Stimulated activated CD4-positive, alpha-beta T cell treated with anti-CD3 and anti-CD28 coated beads, TNF-alpha, amount 100 ng/mL, for 1 hour (primary cell): ENCODE results near the gene CBLN2.

Source experiments
- DNase-seq, 3 donors: peaks; one replicate each; pipeline ENCODE4 v3.0.0-alpha.2; 2020; ENCODE audit warnings: low read depth in 3 of 3, low spot score in 1 of 3

CBLN2 gene

DNA sequence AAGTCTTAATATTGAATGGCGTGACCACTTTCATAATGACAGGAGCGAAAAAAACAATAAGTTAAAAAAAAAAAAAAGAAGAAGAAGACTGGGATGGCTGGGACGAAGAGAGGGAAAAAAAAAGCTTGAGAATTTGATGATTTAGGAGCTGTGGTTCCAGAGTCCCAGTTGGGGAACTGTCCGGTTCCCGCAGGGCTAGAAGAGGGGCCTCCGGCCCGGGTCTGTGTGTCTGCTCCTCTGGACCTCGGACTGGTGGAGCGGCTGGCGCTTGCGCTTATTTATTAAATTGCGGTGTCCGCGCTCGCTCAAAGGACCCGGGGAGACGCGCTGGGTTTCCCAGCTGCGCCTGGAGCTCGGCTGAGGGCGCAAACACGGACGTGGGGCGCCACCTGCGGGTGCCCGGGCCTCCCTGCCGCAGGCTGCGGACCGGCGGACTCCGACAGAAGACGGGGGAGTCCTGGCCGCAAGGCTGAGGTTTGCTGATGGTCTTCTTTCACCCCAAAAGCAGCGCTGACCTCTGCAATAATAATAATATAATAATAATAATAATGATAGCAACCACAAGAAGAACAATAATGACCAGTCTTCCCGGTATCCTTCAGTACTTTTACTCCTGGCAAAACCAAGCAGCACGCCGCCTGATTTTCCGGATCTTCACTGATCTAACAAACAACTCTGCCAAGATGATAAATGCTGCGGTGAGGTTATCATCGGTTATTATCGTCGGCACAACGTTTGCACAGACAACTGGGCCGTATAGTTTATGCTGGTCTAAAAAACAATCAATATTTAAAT lies at the start of gene CBLN2:
Gene CBLN2, minus strand, starts transcription at position 251 of the 795 bp plus-strand sequence. CDS start 2,182 bp downstream, outside the sequence.
- no peak for DNase-seq

DNA sequence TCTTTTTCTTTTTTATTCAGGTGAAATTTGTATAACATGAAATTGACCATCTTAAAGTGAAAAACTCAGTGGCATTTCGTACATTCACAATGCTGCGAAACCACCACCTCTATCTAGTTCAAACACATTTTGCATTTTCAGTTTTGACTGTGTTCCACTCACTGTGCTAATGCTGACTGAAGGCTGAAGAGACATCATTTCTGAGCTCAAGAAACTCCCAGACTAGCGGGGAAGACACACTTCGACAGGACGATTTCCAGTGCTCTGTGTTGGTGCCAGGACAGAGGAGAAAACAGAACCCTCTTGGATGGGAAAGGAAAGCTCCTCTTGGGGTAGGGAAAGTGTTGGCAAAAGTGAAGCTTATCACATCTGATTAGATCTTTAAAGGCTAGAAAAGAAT lies 44.2 kb upstream of the CBLN2 start:
- no peak for DNase-seq

DNA sequence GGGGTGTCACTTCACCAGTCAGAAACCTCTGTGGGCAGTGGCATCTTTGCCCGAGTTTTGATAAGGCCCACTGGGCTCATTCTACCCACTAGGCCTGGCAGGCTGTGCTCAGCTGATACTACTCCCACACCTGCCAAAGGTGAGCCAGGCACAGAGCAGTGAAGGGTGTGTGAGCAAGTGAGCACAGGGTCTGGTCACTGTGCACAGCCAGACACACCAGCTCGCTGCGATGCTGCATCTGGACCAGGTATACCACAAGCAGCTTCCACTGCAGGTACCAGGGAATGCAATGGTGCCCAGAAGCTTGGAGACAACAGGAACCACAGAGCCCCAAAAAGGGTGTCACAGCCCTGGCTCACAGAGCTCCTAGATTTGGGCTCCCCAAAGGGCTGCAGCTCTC lies 40.6 kb upstream of the CBLN2 start:
- DNase-seq: no peak

DNA sequence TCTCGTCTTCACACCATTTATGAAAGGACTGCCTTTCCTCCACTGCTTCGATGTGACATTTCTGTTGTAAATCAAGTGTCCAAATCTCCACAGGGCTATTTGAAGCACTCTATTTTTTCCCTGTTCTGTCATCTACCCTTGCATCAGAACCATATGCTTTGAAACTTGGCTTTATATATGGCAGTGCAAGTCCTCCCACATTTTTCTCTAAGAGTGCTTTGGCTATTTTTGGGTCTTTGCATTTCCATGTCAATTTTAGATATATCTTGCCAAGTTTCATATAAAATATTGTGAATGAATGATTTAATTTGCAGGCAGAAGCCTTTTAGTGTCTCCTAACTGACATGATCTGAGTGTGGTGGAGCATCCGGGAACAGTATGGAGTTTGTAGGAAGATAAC lies 37.8 kb upstream of the CBLN2 start:
- DNase-seq: no peak

DNA sequence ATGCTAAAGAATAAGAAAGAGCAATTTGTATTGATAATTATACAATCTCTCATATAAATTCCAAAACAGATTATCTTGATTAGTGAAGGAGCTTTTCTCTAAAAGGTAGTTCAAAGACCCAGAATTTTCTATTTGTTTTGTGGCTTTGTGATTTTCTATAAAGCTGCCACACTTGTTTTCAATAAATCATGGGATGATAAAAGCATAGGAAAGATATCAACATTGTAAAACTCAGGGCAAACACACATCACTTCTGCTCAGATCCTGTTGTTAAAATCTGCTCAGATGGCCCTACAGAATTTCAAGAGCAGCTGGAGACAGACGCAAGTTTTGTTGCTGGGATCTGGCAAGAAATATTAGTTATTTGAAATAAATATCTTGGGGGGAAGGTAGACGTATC lies 28.8 kb upstream of the CBLN2 start:
- DNase-seq: no peak

DNA sequence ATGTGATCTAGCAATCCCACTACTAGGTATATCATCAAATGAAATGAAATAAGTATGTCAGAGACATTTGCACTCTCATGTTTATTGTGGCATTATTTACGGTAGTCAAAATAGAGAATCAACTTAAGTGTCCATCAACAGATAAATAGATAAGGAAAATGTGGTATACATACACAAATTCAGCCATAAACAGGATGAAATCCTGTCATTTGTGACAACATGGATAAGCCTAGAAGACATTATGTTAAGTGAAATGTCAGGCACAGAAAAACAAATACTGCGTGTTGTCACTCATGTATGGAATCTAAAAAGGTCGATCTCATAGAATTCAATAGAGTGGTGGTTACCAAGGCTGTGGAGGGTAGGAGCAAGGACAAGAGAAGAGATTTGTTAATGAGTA lies 22.1 kb upstream of the CBLN2 start:
- no peak for DNase-seq

DNA sequence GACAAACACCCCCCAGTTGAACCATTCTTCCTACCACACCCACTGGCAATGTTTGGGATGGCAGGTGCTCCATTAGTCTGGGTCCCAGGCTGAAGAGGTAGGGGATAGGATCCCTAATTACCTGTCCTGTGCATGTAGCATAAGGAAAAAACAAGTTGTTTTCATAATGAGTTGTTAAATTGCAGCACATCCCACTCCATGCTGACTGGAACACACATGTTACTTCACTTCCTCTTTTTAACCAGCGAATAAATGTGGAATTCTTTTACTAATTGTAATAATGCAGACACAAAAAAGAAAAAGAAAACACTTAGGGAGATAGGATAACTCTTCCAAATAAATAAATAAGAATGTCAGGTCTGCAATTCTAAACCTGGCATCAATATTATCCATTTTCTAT lies 11.8 kb upstream of the CBLN2 start:
- DNase-seq: no peak

DNA sequence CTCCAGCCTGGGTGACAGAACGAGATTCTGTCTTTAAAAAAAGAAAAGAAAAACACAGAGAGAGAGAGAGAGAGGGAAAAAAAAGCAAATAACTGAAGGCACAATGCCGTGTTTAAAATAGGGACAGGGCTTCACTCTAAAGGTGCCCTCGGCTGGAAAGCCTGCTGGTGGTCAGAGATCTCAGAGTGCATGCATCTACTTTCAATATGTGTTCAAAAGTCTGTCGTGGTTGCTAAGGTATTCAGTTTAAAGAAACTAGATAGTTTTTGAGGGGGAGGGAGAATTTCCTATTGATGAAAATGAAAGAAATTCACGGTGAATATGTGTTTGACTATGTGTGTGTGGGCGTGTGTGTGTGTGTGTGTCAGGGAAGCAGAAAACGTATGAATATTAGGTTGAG lies 11.0 kb upstream of the CBLN2 start:
- no peak for DNase-seq

DNA sequence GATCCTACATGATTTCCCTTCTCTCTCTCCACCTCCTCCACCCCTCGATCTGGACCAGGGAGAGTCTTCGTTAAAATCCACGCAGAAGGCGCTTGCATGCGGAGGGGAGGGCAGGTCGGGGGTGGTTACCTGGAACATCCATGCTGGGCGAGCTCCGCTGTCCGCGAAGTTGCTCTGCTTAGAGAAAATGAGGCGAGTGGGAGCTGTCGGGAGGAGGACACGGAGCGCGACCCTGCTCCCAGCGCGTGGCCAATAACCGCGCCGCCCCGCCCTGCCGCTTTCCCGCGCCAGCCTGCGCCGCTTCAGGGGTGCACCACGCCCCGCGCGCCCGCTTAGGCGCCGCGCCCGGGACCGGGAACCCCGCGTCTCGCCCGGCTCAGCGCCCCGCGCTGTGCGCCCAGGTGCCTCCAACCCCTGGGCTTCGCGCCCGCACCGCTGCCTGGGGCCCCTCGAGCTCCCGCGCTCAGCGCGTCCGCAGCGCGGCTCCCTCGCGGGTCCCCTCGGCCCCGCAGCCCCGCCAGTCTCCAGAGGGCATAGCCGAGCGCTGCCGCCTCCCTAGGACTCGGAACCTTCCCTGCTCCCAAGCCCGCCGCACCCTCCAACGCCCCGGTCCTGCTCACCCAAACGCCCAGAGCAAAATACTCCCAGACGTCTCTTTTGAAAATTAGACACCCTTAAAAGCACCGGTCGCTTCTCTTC lies 636 bp downstream of the CBLN2 start:
- no peak for DNase-seq

DNA sequence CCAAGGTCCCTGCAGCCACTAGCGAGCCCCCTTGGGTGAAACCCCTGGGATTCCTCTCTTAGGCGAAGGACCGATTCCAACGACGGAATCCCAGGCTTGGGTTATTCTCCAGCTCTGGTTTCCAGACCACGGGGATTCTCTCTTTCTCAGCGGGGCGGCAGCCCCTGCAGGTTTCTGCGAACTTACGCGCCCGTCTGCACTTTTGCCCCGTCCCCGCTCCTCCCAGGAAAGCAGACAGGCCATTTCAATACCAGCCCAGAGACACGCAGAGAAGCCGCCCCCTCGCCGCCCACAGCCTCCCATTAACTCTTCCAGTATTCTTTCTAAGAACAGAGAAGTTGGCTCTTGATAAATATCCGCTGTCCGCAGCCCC lies 1.2 kb downstream of the CBLN2 start:
- no peak for DNase-seq

DNA sequence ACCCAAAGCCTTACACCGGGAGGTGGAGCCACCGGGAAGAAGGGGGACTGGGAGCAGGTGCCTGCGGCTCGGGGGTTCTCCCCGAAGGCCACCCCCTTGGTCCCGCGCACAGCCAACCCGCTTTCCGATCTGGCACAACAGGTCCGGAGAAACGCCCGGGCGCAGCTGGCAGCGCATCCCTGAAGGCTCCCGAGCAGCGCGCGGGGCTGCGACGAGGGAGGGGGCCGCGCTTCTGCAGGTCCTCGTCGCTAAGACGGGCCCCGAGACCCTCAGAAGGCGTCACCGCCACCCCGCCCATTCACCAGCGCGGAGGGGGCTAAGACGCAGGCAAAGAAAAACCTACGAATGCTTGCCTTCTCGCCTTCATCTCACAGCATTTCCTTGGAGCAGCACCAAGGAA lies 1.8 kb downstream of the CBLN2 start:
- DNase-seq: no peak

DNA sequence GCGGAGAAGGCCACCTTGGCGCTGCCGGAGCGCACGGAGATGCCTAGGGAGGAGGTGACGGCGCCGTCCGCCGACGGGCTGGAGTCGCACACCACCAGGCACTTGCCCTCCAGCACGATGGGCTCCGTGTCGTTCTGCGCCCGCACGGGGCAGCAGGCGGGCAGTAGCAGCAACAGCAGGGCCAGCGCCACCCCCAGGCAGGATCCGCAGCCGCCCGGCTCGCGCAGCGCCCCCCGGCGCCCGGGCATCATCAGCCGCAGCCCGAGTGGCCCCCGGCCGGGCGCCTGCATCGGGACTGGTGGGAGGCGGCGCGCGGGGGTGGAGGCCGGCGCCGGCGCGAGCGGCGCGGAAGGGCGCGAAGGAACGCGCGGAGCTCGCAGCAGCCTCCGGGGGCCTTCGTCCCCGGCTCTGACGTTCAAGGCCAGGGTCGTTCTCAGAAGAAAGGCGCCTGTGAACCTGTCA lies 2.2 kb downstream of the CBLN2 start:
- no peak for DNase-seq

DNA sequence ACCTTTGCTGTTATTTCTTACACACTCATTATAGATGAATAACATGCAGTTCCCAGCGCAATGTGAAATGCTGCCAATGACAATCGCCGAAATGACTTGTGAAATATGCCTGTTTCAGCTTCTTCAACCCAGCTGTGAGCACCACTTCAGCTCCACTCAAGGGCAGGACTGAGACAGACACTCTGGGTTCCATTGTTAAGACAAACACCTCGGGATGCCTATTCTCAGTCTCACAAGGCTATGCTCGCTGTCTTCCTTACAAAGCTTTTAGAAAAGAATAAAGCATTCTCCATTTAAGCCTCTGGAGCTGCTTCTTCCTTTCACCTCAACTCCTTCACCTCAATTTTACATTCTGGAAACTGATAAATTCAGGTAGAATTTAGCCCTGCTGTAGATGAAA lies 4.2 kb downstream of the CBLN2 start:
- no peak for DNase-seq

DNA sequence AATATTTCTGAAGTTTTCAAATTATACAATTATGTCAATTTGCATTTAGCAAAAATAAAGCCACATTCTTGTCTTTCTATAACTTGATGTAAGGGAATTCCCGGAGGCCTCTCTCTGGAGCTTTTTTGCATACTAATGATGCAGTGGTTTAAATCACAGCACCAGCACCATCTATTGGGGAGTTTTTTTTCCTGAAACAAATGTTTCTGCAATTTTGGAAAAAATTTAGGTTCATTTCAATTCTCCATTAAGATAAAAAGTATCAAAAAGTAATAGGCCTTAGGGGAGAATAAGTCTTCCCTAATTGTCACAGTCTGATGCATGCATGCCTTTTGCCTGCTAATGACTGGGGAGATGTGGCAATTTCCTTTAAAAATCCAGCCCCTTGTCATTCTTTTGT lies 13.5 kb downstream of the CBLN2 start:
- DNase-seq: no peak

DNA sequence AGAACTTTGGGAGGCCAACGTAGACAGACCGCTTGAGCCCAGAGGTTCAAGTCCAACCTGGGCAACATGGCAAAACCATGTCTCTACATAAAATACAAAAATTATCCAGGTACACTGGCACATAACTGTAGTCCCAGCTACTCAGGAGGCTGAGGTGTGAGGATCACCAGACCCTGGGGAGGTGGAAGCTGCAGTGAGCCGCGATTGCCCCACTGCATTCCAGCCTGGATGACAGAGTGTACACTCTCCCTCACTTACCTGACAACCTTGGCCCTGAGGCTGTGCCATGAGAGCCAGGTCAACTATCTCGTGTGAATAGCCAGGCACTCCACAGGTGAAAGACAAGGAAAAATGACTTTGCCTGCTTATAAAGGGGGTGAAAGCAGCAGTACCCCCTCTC lies 39.3 kb downstream of the CBLN2 start:
- no peak for DNase-seq

DNA sequence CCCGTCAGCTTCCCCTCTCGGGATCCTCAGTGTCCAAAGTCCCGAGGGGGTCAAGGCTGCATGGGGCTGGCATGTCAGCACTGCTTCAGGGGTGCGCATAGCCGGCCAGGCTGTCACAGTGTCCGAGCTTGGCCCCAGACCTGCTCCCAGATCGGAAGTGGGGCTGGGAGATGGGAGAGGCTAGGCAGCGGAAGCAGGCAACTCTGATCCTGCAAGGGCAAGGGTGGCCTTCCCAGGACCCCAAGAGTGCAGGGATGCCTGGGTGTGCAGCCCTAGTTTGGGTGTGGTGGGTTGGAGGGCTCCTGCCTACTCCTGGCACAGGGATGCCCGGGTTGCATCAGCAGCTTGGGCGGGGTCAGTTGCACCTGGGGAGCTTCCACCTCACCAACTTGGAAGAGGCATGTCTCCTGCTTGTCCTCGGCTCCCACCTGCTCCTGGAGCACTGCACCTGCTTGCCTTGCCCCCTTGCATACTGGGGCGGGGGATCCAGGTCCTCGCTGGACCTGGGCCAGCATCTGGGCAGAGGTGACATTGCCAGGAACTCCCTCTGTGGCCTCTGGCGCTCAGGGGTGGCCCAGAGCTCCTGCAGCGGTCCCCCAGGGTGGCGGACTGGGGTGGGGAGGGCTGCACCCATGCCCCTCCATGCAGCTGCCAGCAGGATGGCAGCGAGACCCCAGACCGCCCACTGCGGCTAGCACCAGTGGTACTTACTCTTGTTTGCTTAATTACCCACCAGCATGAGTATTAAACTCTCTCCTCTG lies 41.3 kb downstream of the CBLN2 start:
- DNase-seq: no peak

DNA sequence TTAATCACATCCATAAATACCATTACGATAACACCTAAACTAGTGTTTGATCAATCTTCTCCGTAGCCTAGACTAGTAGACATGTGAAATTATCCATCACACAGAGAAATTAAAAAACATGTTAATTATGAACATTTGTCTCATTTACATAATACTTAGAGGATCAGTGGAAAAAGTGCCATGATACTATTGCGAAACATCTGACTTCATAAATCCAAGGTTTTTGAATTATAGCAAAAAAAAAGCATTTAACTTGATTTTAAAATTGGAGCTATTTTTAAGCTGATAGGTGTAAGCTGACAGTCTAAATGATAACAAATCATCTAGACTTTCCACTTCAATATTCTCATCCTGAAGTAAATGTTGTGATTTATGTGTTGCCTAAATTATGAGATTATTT lies 51.6 kb downstream of the CBLN2 start:
- DNase-seq: no peak
